K562 (cell line): ENCODE measurements around the gene TMED10. TPM values are rescaled to one million over a fixed set of nuclear protein-coding genes. Genes with fewer than 3 reads are reported as not detected.

ENCODE experiments used
- BRF1 ChIP-seq: IDR thresholded peaks from 3 replicates; pipeline ENCODE4 v1.6.1; 2011; ENCODE audit warnings: borderline replicate concordance, mild to moderate bottlenecking; ENCODE audit not compliant: insufficient read length; ENCODE audit errors: extremely low read depth
- CREB3L1 ChIP-seq: fragments of 450-650 bp; IDR thresholded peaks from 2 replicates; pipeline ENCODE4 v1.6.1; 2014; ENCODE audit warnings: low read depth, mild to moderate bottlenecking, moderate library complexity, borderline replicate concordance
- CUX1 ChIP-seq: fragments of 200-800 bp; sonication (Bioruptor generic); IDR thresholded peaks from 2 replicates; pipeline ENCODE4 v1.6.1; 2016; ENCODE audit warnings: missing genetic modification characterization, missing compliant biosample characterization
- DLX4 ChIP-seq: fragments of 250-450 bp; sonication (Bioruptor Pico); IDR thresholded peaks from 2 replicates; pipeline ENCODE4 v1.6.1; 2021; ENCODE audit warnings: mild to moderate bottlenecking
- DPF2 ChIP-seq: fragments of 450-650 bp; IDR thresholded peaks from 2 replicates; pipeline ENCODE4 v1.6.1; 2016
- ELF1 ChIP-seq: fragments of 200-800 bp; sonication (Bioruptor generic); IDR thresholded peaks from 2 replicates; pipeline ENCODE4 v1.6.1; 2016; ENCODE audit warnings: missing genetic modification characterization, missing compliant biosample characterization
- ID3 ChIP-seq, 2 experiments: fragments of 250-450 bp in 1 of 2; fragments of 450-650 bp in 1 of 2; sonication (Bioruptor Pico) in 1 of 2; IDR thresholded peaks; 2 replicates each; pipeline versions ENCODE4 v1.6.1 to v1.8.0; 2016 to 2021; ENCODE audit warnings: mild to moderate bottlenecking in 2 of 2, moderate library complexity in 2 of 2, missing compliant biosample characterization in 1 of 2, missing genetic modification characterization in 1 of 2
- KDM5B ChIP-seq: fragments of 200-600 bp; sonication (generic); IDR thresholded peaks from 2 replicates; pipeline ENCODE4 v1.6.1; 2012; ENCODE audit warnings: low read depth, mild to moderate bottlenecking, moderate library complexity, low read length, control low read depth, inconsistent platforms; ENCODE audit not compliant: insufficient replicate concordance
- MTF1 ChIP-seq: fragments of 250-450 bp; sonication (Bioruptor Pico); IDR thresholded peaks from 2 replicates; pipeline ENCODE4 v1.9.0; 2021; ENCODE audit warnings: moderate library complexity, mild to moderate bottlenecking, inconsistent platforms, borderline replicate concordance
- RBBP5 ChIP-seq: fragments of 200-600 bp; sonication (generic); IDR thresholded peaks from 2 replicates; pipeline ENCODE4 v1.6.1; 2012; ENCODE audit warnings: borderline replicate concordance, mild to moderate bottlenecking, low read length, control low read depth, inconsistent platforms; ENCODE audit not compliant: insufficient read depth, poor library complexity, severe bottlenecking
- RBM34 ChIP-seq: fragments of 200-400 bp; formaldehyde crosslinking; IDR thresholded peaks from 2 replicates; pipeline ENCODE4 v1.6.1; 2018; ENCODE audit warnings: low read length, borderline replicate concordance; ENCODE audit not compliant: insufficient read depth
- SIRT6 ChIP-seq: IDR thresholded peaks from one replicate; pipeline ENCODE4 v1.6.1; 2012; ENCODE audit warnings: low read depth, mild to moderate bottlenecking, control low read depth, inconsistent platforms, low read length, moderate library complexity
- SP1 ChIP-seq: sonication (generic); formaldehyde crosslinking; IDR thresholded peaks from 2 replicates; pipeline ENCODE4 v1.8.1; 2022; ENCODE audit warnings: mild to moderate bottlenecking, missing genetic modification reagents
- SUPT5H ChIP-seq: fragments of 450-650 bp; IDR thresholded peaks from 2 replicates; pipeline ENCODE4 v1.6.1; 2016
- TAF1 ChIP-seq: IDR thresholded peaks from 2 replicates; pipeline ENCODE4 v1.6.1; 2011; ENCODE audit warnings: mild to moderate bottlenecking, low read length, moderate library complexity; ENCODE audit not compliant: insufficient read depth, control insufficient read depth, severe bottlenecking; ENCODE audit errors: extremely low read depth
- TFAM ChIP-seq: fragments of 250-450 bp; sonication (Bioruptor Pico); conservative IDR thresholded peaks from 2 replicates; pipeline ENCODE4 v1.5.0; 2021; ENCODE audit warnings: mild to moderate bottlenecking, moderate library complexity
- U2AF2 ChIP-seq: fragments of 200-400 bp; formaldehyde crosslinking; optimal IDR thresholded peaks from 2 replicates; pipeline ENCODE3; 2017; ENCODE audit warnings: low read depth, mild to moderate bottlenecking, low read length
- ZNF217 ChIP-seq: sonication (generic); formaldehyde crosslinking; IDR thresholded peaks from 2 replicates; pipeline ENCODE4 v1.8.0; 2022; ENCODE audit warnings: mild to moderate bottlenecking, missing genetic modification reagents
- ZNF507 ChIP-seq: conservative IDR thresholded peaks from 2 replicates; pipeline ENCODE4 v1.6.1; 2017; ENCODE audit warnings: missing genetic modification characterization, missing compliant biosample characterization
- polyA plus RNA-seq, 8 experiments: library from polyadenylated mRNA; depleted of rRNA in 4 of 8; stranded (reverse) in 5 of 8; unstranded in 3 of 8; fragments of >200 nt; fragmentation: Nextera tagmentation in 2 of 8; fragmentation: Illumina TruSeq in 1 of 8; extraction: Ambion mirVana in 2 of 8; extraction: Trizol in 1 of 8; gene quantifications; 2 replicates each; pipeline versions ENCODE4 v1.2.1 to v1.2.3, GENCODE V29; 2011 to 2014; ENCODE audit warnings: inconsistent platforms in 1 of 8, missing spikeins in 1 of 8
- total RNA-seq, 7 experiments: library from RNA; depleted of rRNA in 6 of 7; stranded (reverse); fragments of >200 nt in 6 of 7; fragmentation: Illumina TruSeq in 2 of 7; extraction: Trizol in 2 of 7; gene quantifications; 2 replicates each; pipeline versions ENCODE4 v1.2.1 to v1.2.3, GENCODE V29; 2011 to 2021; ENCODE audit warnings: low replicate concordance in 1 of 7

TMED10 gene
- total and polyA plus RNA-seq, 9 of the 15 experiments (the other 6 are each of a cell fraction or from before 2014, with no cell fraction given): 62.2 to 233 (median 124) TPM

- TF ChIP-seq BRF1 (no peak), TFAM (CRISPR knock-in tag) (no peak), DPF2 (no peak; the same call in 1 of the 2 replicates), KDM5B (peak; percentile 42), SP1 (CRISPR knock-in tag) (peak; percentile 58), RBBP5 (peak; percentile 83), CUX1 (no peak), DLX4 (CRISPR knock-in tag) (no peak), SIRT6 (no peak), RBM34 (no peak), SUPT5H (peak; percentile 84), MTF1 (no peak), ZNF507 (tag) (no peak), CREB3L1 (peak; percentile 78; the same call in 1 of the 2 replicates), U2AF2 (no peak), ID3 (CRISPR knock-in tag; IDR thresholded peaks at IDR 0.05) (no peak), ID3 (tag; IDR thresholded peaks at IDR 0.05) (0 out of 2 replicates have a peak, but pooled peaks have one; percentile 24), ELF1 (tag) (peak; percentile 52; the same call in 1 of the 2 replicates), TAF1 (peak; percentile 20), ZNF217 (CRISPR knock-in tag) (no peak)
These were observed at the start of gene TMED10 (continued) for GRCh38 chr14:75176142-75176820.
